Activated T-cell treated with anti-CD3 and anti-CD28 coated beads, Interleukin-2, amount 50 U/mL, for 72 hours (primary cell): Measurements from ENCODE around the gene PEX14. TPM values are rescaled to one million over a fixed set of nuclear protein-coding genes. Genes with fewer than 3 reads are reported as not detected.

ENCODE experiments used
- ATAC-seq, 2 donors: fragments of 150-1000 bp; cut with Tn5 transposase; replicated peaks in 1 of 2; 2 replicates each; pipeline ENCODE4 v1.10.0; 2021; ENCODE audit warnings: moderate library complexity in 2 of 2, mild to moderate bottlenecking in 1 of 2
- DNase-seq, 2 donors: peaks; one replicate each; pipeline ENCODE4 v3.0.0; 2021 to 2022; ENCODE audit warnings: mixed read lengths in 1 of 2
- H3K27ac Mint-ChIP-seq: one replicate; pipeline ENCODE4 v1.8.0; 2022; ENCODE audit warnings: mild to moderate bottlenecking, moderate library complexity, mixed read lengths
- H3K27me3 Mint-ChIP-seq: one replicate; pipeline ENCODE4 v1.8.0; 2022; ENCODE audit warnings: low read depth, mixed read lengths
- H3K36me3 Mint-ChIP-seq, 2 donors: one replicate each; pipeline ENCODE4 v1.8.0; 2022; ENCODE audit warnings: mixed read lengths in 2 of 2, mild to moderate bottlenecking in 1 of 2; ENCODE audit not compliant: insufficient read depth in 2 of 2
- H3K4me1 Mint-ChIP-seq: one replicate; pipeline ENCODE4 v1.8.0; 2022; ENCODE audit warnings: low read depth, mixed read lengths
- H3K4me3 Mint-ChIP-seq, 2 donors: one replicate each; pipeline ENCODE4 v1.8.0; 2022; ENCODE audit warnings: mild to moderate bottlenecking in 2 of 2, mixed read lengths in 2 of 2, moderate library complexity in 2 of 2
- H3K9me3 Mint-ChIP-seq, 2 donors: one replicate each; pipeline ENCODE4 v1.8.0; 2022; ENCODE audit warnings: mixed read lengths in 2 of 2
- total RNA-seq, 2 donors: library from RNA; stranded (reverse); gene quantifications; one replicate each; pipeline ENCODE4 v1.2.3, GENCODE V29; 2022

Gene PEX14
- total RNA-seq, 2 donors from 2014 or later: 25.7 to 30.2 TPM

DNA sequence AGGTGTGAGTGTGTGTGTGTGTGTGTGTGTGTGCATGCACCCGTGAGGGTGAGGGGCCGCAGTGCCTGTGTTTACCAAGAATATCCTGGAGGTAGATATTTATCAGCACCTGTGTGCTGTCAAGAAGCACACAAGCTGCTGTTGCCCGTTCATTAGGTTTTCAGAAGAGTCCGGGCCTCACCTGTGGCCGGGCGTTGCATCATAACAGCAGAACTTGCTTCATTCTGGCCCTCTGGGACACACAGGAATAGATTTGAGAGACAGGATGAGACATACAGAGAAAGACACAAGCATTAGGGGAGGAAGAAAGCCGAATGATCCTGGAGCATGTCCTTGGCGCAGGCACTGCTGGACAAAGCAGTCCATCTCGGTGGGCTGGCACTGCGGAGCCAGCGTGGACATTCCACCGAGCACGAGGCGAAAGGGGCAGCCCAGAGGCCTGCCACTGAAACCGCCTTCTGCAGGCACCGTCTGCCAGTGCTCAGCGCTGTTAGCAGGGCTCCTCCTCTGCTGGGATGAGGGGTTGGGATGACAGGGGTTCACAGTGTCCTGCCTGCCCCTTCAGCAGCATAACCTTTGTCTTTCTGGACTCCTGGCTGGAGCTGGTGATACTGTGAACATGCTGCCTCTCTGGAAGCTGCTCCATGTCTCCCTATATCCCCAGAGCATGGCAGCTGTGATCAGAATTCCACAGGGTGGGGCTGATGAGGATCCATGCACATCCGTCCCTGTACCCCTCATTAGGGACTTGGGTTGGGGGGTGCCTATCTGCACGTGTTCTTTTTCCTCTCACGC, 81.1 kb downstream of the PEX14 start:
- H3K9me3 Mint-ChIP-seq: no peaks in the 10 kb centered on the region
- no peak overlapping the region for H3K4me3 Mint-ChIP-seq
- H3K36me3 Mint-ChIP-seq: no peaks in the 10 kb centered on the region
- DNase-seq (no peak), ATAC-seq (no peak)
- no peaks in the 10 kb centered on the region for H3K4me1 Mint-ChIP-seq
- H3K27ac Mint-ChIP-seq: no peak overlapping the region
- H3K27me3 Mint-ChIP-seq: no peaks in the 10 kb centered on the region

- H3K4me1 Mint-ChIP-seq: no peaks in the 10 kb centered on the region
- DNase-seq: no peak
- no peak overlapping the region for H3K27ac Mint-ChIP-seq
- H3K4me3 Mint-ChIP-seq: no peak overlapping the region
- ATAC-seq: no peak
- no peaks in the 10 kb centered on the region for H3K36me3 Mint-ChIP-seq
- no peaks in the 10 kb centered on the region for H3K9me3 Mint-ChIP-seq
- no peaks in the 10 kb centered on the region for H3K27me3 Mint-ChIP-seq
Observed at GRCh38 chr1:10556430-10557005, 81.8 kb downstream of the PEX14 start.

GRCh38 chr1:10557714-10558113, 83.0 kb downstream of the PEX14 start:
- Mint-ChIP-seq H3K27me3 (no peaks in the 10 kb centered on the region), H3K4me1 (no peaks in the 10 kb centered on the region), H3K36me3 (no peaks in the 10 kb centered on the region), H3K27ac (no peak overlapping the region), H3K4me3 (no peak overlapping the region), H3K9me3 (no peaks in the 10 kb centered on the region)
- no peak for DNase-seq
- ATAC-seq: no peak

DNA sequence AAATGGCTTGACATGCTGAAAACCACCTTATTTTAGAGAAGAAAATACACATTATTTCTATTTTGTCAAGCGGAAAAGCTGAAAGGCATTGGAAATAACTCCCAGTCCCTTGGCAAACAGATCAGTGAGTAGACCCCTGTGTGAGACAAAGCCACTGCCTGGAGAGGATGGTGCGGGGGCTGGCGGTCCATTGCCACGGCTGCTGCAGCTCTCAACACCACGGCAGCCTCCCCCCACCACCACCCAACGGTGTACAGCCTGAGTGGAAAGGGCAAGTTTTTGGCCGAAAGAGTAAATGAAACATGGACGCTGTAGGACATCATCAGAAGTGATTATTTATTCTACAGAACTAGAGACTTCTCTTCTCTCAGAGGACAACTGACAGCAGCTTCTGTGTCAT, 84.6 kb downstream of the PEX14 start:
- Mint-ChIP-seq H3K9me3 (peaks cover 4 to 5% of the 10 kb centered on the region in 2 donors), H3K36me3 (peaks cover 5 to 6% of the 10 kb centered on the region in 2 donors), H3K27ac (no peak overlapping the region), H3K4me1 (no peaks in the 10 kb centered on the region), H3K4me3 (no peak overlapping the region), H3K27me3 (no peaks in the 10 kb centered on the region)
- DNase-seq: no peak
- ATAC-seq: no peak

- H3K36me3 Mint-ChIP-seq: peaks cover 5 to 9% of the 10 kb centered on the region in 2 donors
- H3K4me1 Mint-ChIP-seq: no peaks in the 10 kb centered on the region
- ATAC-seq (no peak), DNase-seq (no peak)
- H3K4me3 Mint-ChIP-seq: no peak overlapping the region
- H3K9me3 Mint-ChIP-seq: peaks cover 4 to 5% of the 10 kb centered on the region in 2 donors
- H3K27ac Mint-ChIP-seq: no peak overlapping the region
- H3K27me3 Mint-ChIP-seq: no peaks in the 10 kb centered on the region
Observed at GRCh38 chr1:10561497-10561896, 86.7 kb downstream of the PEX14 start.

- no peak overlapping the region for H3K27ac Mint-ChIP-seq
- DNase-seq (peak in 1 of 2 donors; percentile 6), ATAC-seq (no peak)
- no peaks in the 10 kb centered on the region for H3K27me3 Mint-ChIP-seq
- peaks cover 5 to 9% of the 10 kb centered on the region in 2 donors for H3K36me3 Mint-ChIP-seq
- no peak overlapping the region for H3K4me3 Mint-ChIP-seq
- peaks cover 4 to 5% of the 10 kb centered on the region in 2 donors for H3K9me3 Mint-ChIP-seq
- H3K4me1 Mint-ChIP-seq: no peaks in the 10 kb centered on the region
Observed at GRCh38 chr1:10561955-10562354, 87.2 kb downstream of the PEX14 start.

- ATAC-seq: no peak
- H3K27me3 Mint-ChIP-seq: no peaks in the 10 kb centered on the region
- peaks cover 4 to 5% of the 10 kb centered on the region in 2 donors for H3K9me3 Mint-ChIP-seq
- H3K36me3 Mint-ChIP-seq: peaks cover 5 to 9% of the 10 kb centered on the region in 2 donors
- no peak overlapping the region for H3K4me3 Mint-ChIP-seq
- H3K4me1 Mint-ChIP-seq: no peaks in the 10 kb centered on the region
- H3K27ac Mint-ChIP-seq: no peak overlapping the region
- DNase-seq: no peak
Observed at GRCh38 chr1:10564063-10564462, 89.3 kb downstream of the PEX14 start.

DNA sequence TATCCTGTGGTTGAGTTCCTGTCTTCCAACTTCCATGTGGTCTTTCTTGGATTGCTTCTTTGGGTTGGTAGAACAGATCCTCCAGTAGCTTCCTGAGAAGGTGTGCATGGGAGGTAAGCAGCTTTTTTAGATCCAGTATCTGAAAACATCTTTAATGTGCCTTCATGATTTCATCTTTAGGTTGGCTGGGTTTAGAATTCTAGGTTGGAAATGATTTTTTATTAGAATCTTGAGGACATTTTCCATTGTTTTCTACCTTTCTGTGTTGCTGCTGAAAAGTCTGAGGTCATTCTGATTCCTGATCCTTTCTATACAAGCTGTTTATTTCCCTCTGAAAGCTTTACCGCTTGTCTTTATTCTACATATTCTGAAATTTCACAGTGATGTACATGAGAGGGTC, 94.8 kb downstream of the PEX14 start:
- peaks cover 0 to 4% of the 10 kb centered on the region in 2 donors for H3K36me3 Mint-ChIP-seq
- H3K4me3 Mint-ChIP-seq: no peak overlapping the region
- ATAC-seq: no peak
- H3K27me3 Mint-ChIP-seq: no peaks in the 10 kb centered on the region
- peaks cover 0 to 1% of the 10 kb centered on the region in 2 donors for H3K9me3 Mint-ChIP-seq
- H3K27ac Mint-ChIP-seq: no peak overlapping the region
- no peaks in the 10 kb centered on the region for H3K4me1 Mint-ChIP-seq
- DNase-seq: no peak

GRCh38 chr1:10575616-10576015, 100.9 kb downstream of the PEX14 start:
- H3K36me3 Mint-ChIP-seq: no peaks in the 10 kb centered on the region
- DNase-seq (no peak), ATAC-seq (no peak)
- no peaks in the 10 kb centered on the region for H3K27me3 Mint-ChIP-seq
- H3K4me1 Mint-ChIP-seq: no peaks in the 10 kb centered on the region
- no peaks in the 10 kb centered on the region for H3K9me3 Mint-ChIP-seq
- H3K27ac Mint-ChIP-seq: no peak overlapping the region
- H3K4me3 Mint-ChIP-seq: no peak overlapping the region

DNA sequence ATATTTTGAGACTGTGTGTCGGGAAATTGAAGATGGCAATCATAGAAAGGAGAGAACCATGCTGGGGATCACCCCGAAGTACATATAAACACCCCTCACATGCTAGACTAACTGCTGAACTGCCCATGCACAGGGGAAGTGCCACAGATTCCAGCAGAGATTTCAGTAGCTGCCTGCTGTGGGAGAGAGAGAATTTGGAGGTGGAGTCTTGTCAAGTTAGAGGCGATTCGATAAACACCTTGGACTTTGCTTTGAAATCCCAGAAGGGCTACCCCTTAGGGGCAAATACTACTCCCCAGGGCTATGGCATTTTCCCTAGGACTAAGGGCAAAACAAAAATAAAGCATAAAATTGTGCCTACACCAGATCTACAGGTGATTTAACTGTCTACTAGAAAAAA, 103.3 kb downstream of the PEX14 start:
- H3K9me3 Mint-ChIP-seq: no peaks in the 10 kb centered on the region
- DNase-seq (no peak), ATAC-seq (no peak)
- H3K27ac Mint-ChIP-seq: no peak overlapping the region
- no peaks in the 10 kb centered on the region for H3K4me1 Mint-ChIP-seq
- H3K27me3 Mint-ChIP-seq: no peaks in the 10 kb centered on the region
- H3K4me3 Mint-ChIP-seq: no peak overlapping the region
- no peaks in the 10 kb centered on the region for H3K36me3 Mint-ChIP-seq

GRCh38 chr1:10583641-10584040, 108.9 kb downstream of the PEX14 start:
- Mint-ChIP-seq H3K27ac (no peak overlapping the region), H3K9me3 (no peaks in the 10 kb centered on the region), H3K27me3 (no peaks in the 10 kb centered on the region), H3K4me3 (no peak overlapping the region), H3K4me1 (no peaks in the 10 kb centered on the region), H3K36me3 (no peaks in the 10 kb centered on the region)
- no peak for ATAC-seq
- no peak for DNase-seq

DNA sequence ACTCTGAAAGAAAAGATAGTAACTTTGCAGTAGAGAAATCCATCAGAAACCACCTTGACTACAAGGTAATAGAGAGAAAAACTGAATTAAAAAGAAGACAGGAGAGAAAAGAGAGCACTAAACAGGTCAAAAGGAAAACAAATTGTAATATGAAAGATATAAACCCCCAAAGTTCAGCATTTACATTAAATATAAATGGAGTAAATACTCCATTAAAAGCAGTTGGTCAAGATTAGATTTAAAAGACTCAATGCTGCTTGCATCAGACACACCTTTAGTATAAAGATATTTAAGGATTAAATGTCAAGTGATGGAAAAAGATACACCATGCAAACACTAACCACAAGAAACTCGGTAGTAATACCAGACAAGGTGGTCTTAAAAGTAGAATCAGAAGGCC, 110.5 kb downstream of the PEX14 start:
- no peak for ATAC-seq

DNA sequence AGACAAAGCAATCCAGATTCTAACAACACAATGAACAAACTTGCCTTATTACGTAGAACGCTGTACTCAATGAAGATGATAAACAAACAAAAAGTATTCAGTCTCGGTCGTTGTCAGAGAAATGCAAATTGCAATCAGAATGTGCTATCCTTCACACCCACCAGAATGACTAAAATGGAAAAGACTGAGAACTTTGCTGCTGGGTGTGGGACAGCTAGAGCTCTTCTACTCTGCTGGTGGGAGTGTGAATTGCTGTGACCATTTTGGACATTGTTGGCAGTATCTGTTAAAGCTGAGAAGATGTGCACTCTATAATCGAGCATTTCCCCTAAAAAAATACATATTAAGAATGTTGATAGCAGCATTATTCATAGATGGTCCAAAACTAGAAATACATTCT, 111.4 kb downstream of the PEX14 start:
- H3K36me3 Mint-ChIP-seq: no peaks in the 10 kb centered on the region
- H3K27me3 Mint-ChIP-seq: no peaks in the 10 kb centered on the region
- H3K9me3 Mint-ChIP-seq: no peaks in the 10 kb centered on the region
- H3K4me1 Mint-ChIP-seq: no peaks in the 10 kb centered on the region
- no peak for DNase-seq
- no peak for ATAC-seq
- H3K4me3 Mint-ChIP-seq: no peak overlapping the region
- H3K27ac Mint-ChIP-seq: no peak overlapping the region

More for the DNA sequence above, 110.5 kb downstream of the PEX14 start:
- no peaks in the 10 kb centered on the region for H3K27me3 Mint-ChIP-seq
- H3K36me3 Mint-ChIP-seq: no peaks in the 10 kb centered on the region
- H3K9me3 Mint-ChIP-seq: no peaks in the 10 kb centered on the region
- H3K4me3 Mint-ChIP-seq: no peak overlapping the region
- no peak for DNase-seq
- H3K4me1 Mint-ChIP-seq: no peaks in the 10 kb centered on the region
- H3K27ac Mint-ChIP-seq: peak overlapping the region; percentile 74

DNA sequence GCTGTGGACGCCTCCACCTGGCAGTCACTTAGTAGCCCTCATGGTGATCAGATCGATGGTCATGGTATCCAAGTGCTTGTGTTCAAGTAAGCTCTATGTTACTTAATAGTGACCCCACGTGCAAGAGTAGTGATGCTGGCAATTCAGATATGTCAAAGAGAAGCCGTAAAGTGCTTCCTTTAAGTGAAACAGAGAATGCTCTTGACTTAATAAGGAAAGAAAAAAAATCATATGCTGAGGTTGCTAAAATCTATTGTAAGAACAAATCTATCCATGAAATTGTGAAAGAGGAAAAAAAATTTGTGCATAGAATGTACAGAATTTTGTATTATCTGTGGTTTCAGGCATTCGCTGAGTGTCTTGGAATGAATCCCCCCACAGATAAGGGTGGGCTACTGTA, 113.9 kb downstream of the PEX14 start:
- no peak overlapping the region for H3K27ac Mint-ChIP-seq
- ATAC-seq: no peak
- no peaks in the 10 kb centered on the region for H3K36me3 Mint-ChIP-seq
- H3K4me1 Mint-ChIP-seq: no peaks in the 10 kb centered on the region
- no peaks in the 10 kb centered on the region for H3K27me3 Mint-ChIP-seq
- H3K9me3 Mint-ChIP-seq: no peaks in the 10 kb centered on the region
- no peak overlapping the region for H3K4me3 Mint-ChIP-seq
- no peak for DNase-seq
